H9 (cell line): ENCODE data around the gene OAS2. TPM values are rescaled to one million over a fixed set of nuclear protein-coding genes. Genes with fewer than 3 reads are reported as not detected.
"Not testable (repeated sequence)": the region's sequence is repeated elsewhere in the genome, so short reads cannot be mapped to it uniquely, and the experiment has no call there.

Experiments
- DNase-seq: peaks from one replicate; pipeline ENCODE4 v3.0.0-alpha.2; 2017
- H2AFZ ChIP-seq: one replicate; pipeline ENCODE4 v1.6.1; 2013; ENCODE audit warnings: mild to moderate bottlenecking, low read length, control low read depth, moderate library complexity
- H2AK5ac ChIP-seq: 2 replicates; pipeline ENCODE4 v1.6.1; 2013; ENCODE audit warnings: low read length, control low read depth, mixed read lengths; ENCODE audit not compliant: insufficient read length
- H2BK120ac ChIP-seq: one replicate; pipeline ENCODE4 v1.6.1; 2013; ENCODE audit warnings: low read depth, mild to moderate bottlenecking, low read length, control low read depth, inconsistent platforms; ENCODE audit not compliant: poor library complexity, severe bottlenecking
- H2BK12ac ChIP-seq: 2 replicates; pipeline ENCODE4 v1.6.1; 2013; ENCODE audit warnings: low read length, control low read depth, mixed read lengths, low read depth; ENCODE audit not compliant: insufficient read length
- H2BK15ac ChIP-seq: 2 replicates; pipeline ENCODE4 v1.6.1; 2013; ENCODE audit warnings: low read depth, low read length, control low read depth
- H2BK20ac ChIP-seq: one replicate; pipeline ENCODE4 v1.6.1; 2013; ENCODE audit warnings: low read depth, mild to moderate bottlenecking, low read length, control low read depth, inconsistent platforms; ENCODE audit not compliant: poor library complexity, severe bottlenecking
- H2BK5ac ChIP-seq: 2 replicates; pipeline ENCODE4 v1.6.1; 2013; ENCODE audit warnings: low read length, control low read depth, mixed read lengths; ENCODE audit not compliant: insufficient read length
- H3K14ac ChIP-seq: 2 replicates; pipeline ENCODE4 v1.6.1; 2013; ENCODE audit warnings: low read length, control low read depth; ENCODE audit not compliant: insufficient read depth
- H3K18ac ChIP-seq: 2 replicates; pipeline ENCODE4 v1.6.1; 2013; ENCODE audit warnings: low read depth, mild to moderate bottlenecking, mixed read lengths, low read length, control low read depth; ENCODE audit not compliant: insufficient read length
- H3K23ac ChIP-seq: 2 replicates; pipeline ENCODE4 v1.6.1; 2013; ENCODE audit warnings: low read length, control low read depth, mixed read lengths, low read depth; ENCODE audit not compliant: insufficient read length
- H3K23me2 ChIP-seq: 2 replicates; pipeline ENCODE4 v1.6.1; 2013; ENCODE audit warnings: low read depth, mild to moderate bottlenecking, mixed read lengths, low read length, control low read depth; ENCODE audit not compliant: insufficient read length, poor library complexity, severe bottlenecking
- H3K27ac ChIP-seq: 2 replicates; pipeline ENCODE4 v1.5.1; 2013; ENCODE audit warnings: low read length, control low read depth, mixed read lengths, low read depth; ENCODE audit not compliant: insufficient read length
- H3K27me3 ChIP-seq: 2 replicates; pipeline ENCODE4 v1.6.1; 2013; ENCODE audit warnings: low read length, control low read depth, inconsistent platforms; ENCODE audit not compliant: insufficient read depth
- H3K4ac ChIP-seq: 2 replicates; pipeline ENCODE4 v1.6.1; 2013; ENCODE audit warnings: low read depth, mild to moderate bottlenecking, control low read depth, inconsistent platforms, low read length, moderate library complexity
- H3K4me1 ChIP-seq: 2 replicates; pipeline ENCODE4 v1.6.1; 2013; ENCODE audit warnings: low read length, control low read depth, inconsistent platforms; ENCODE audit not compliant: insufficient read depth
- H3K4me2 ChIP-seq: 2 replicates; pipeline ENCODE4 v1.6.1; 2013; ENCODE audit warnings: low read length, control low read depth, mixed read lengths; ENCODE audit not compliant: insufficient read length, insufficient read depth
- H3K56ac ChIP-seq: 2 replicates; pipeline ENCODE4 v1.6.1; 2013; ENCODE audit warnings: low read depth, mild to moderate bottlenecking, mixed read lengths, low read length, control low read depth; ENCODE audit not compliant: insufficient read length
- H3K79me1 ChIP-seq: 2 replicates; pipeline ENCODE4 v1.6.1; 2013; ENCODE audit warnings: low read depth, mild to moderate bottlenecking, moderate library complexity, low read length, control low read depth, inconsistent platforms; ENCODE audit not compliant: insufficient read depth, poor library complexity, severe bottlenecking
- H3K79me2 ChIP-seq: 2 replicates; pipeline ENCODE4 v1.6.1; 2013; ENCODE audit warnings: low read length, control low read depth, inconsistent platforms; ENCODE audit not compliant: insufficient read depth
- H3K9ac ChIP-seq: 2 replicates; pipeline ENCODE4 v1.6.1; 2013; ENCODE audit warnings: low read length, control low read depth, mixed read lengths; ENCODE audit not compliant: insufficient read length; ENCODE audit errors: extremely low read depth
- H3K9me3 ChIP-seq: one replicate; pipeline ENCODE4 v1.6.1; 2013; ENCODE audit warnings: low read depth, low read length, inconsistent platforms; ENCODE audit not compliant: control insufficient read depth
- H3T11ph ChIP-seq: one replicate; pipeline ENCODE4 v1.6.1; 2013; ENCODE audit warnings: mild to moderate bottlenecking, low read length, control low read depth, inconsistent platforms
- H4K20me1 ChIP-seq: one replicate; pipeline ENCODE4 v1.6.1; 2013; ENCODE audit not compliant: control insufficient read depth, insufficient read length, insufficient read depth
- H4K5ac ChIP-seq: 2 replicates; pipeline ENCODE4 v1.6.1; 2013; ENCODE audit warnings: low read depth, mild to moderate bottlenecking, mixed read lengths, low read length, control low read depth; ENCODE audit not compliant: insufficient read length
- H4K8ac ChIP-seq: replicated peaks from 2 replicates; pipeline ENCODE4 v1.6.1; 2013; ENCODE audit warnings: low read length, control low read depth, mixed read lengths, low read depth; ENCODE audit not compliant: insufficient read length
- H4K91ac ChIP-seq: 2 replicates; pipeline ENCODE4 v1.6.1; 2013; ENCODE audit warnings: low read depth, mild to moderate bottlenecking, moderate library complexity, mixed read lengths, low read length, control low read depth; ENCODE audit not compliant: insufficient read length
- H3K27ac Mint-ChIP-seq, 3 experiments: 2 replicates in 2 of 3; 3 replicates in 1 of 3; pipeline ENCODE4 v1.8.0; 2020 to 2021; ENCODE audit warnings: mixed read lengths in 3 of 3, mild to moderate bottlenecking in 1 of 3, moderate library complexity in 1 of 3
- H3K27me3 Mint-ChIP-seq: 2 replicates; pipeline ENCODE4 v1.8.0; 2021; ENCODE audit warnings: low read depth, mild to moderate bottlenecking, moderate library complexity, mixed read lengths
- H3K36me3 Mint-ChIP-seq, 3 experiments: 2 replicates in 2 of 3; 3 replicates in 1 of 3; pipeline ENCODE4 v1.8.0; 2020 to 2021; ENCODE audit warnings: low read depth in 3 of 3, mixed read lengths in 3 of 3; ENCODE audit not compliant: insufficient read depth in 1 of 3
- H3K4me1 Mint-ChIP-seq, 2 experiments: 2 replicates each; pipeline ENCODE4 v1.8.0; 2020; ENCODE audit warnings: mixed read lengths in 2 of 2
- H3K4me3 Mint-ChIP-seq, 2 experiments: 2 replicates in 1 of 2; 3 replicates in 1 of 2; pipeline ENCODE4 v1.8.0; 2020 to 2021; ENCODE audit warnings: mild to moderate bottlenecking in 2 of 2, mixed read lengths in 2 of 2, moderate library complexity in 1 of 2
- H3K9me3 Mint-ChIP-seq, 2 experiments: 2 replicates in 1 of 2; 3 replicates in 1 of 2; pipeline ENCODE4 v1.8.0; 2020; ENCODE audit warnings: mild to moderate bottlenecking in 2 of 2, mixed read lengths in 2 of 2, moderate library complexity in 1 of 2
- CTCF ChIP-seq: fragments of 200-600 bp; sonication (generic); conservative IDR thresholded peaks from 3 replicates; pipeline ENCODE4 v1.8.0; 2021; ENCODE audit warnings: antibody characterized with exemption, mild to moderate bottlenecking
- WGBS: extraction: QIAGEN DNeasy Blood & Tissue Kit; methylation state at CpG from one replicate; pipeline ENCODE4 v1.1.7; 2013; ENCODE audit warnings: missing lambda C conversion rate, low lambda C conversion rate, mixed read lengths; ENCODE audit not compliant: insufficient read length; ENCODE audit errors: extremely low coverage; 5-methylcytosine and 5-hydroxymethylcytosine counted together
- total RNA-seq: library from RNA; stranded (reverse); gene quantifications from 2 replicates; pipeline ENCODE4 v1.2.1, GENCODE V29; 2021

Gene OAS2
- total RNA-seq, 1 experiment from 2014 or later, result not detected

GRCh38 chr12:112950701-112951100 lies 27.6 kb upstream of the OAS2 start:
- Histone ChIP-seq H3K79me1 (no peaks in the 10 kb centered on the region), H3K27ac (no peak overlapping the region), H3K27me3 (no peaks in the 10 kb centered on the region), H2AFZ (no peak overlapping the region), H3K56ac (no peak overlapping the region), H4K8ac (no peak overlapping the region), H2BK20ac (no peak overlapping the region), H4K5ac (no peak overlapping the region), H2AK5ac (no peak overlapping the region), H3K23ac (no peak overlapping the region), H3K9me3 (no peaks in the 10 kb centered on the region), H3K4me2 (no peak overlapping the region), H3K79me2 (no peaks in the 10 kb centered on the region), H2BK5ac (no peak overlapping the region), H3K18ac (no peak overlapping the region), H3K14ac (no peak overlapping the region), H3K23me2 (no peaks in the 10 kb centered on the region), H3T11ph (no peak overlapping the region), H2BK120ac (no peak overlapping the region), H2BK12ac (no peak overlapping the region), H2BK15ac (no peak overlapping the region), H3K4ac (no peak overlapping the region), H3K4me1 (no peaks in the 10 kb centered on the region), H4K20me1 (no peaks in the 10 kb centered on the region), H3K9ac (no peak overlapping the region), H4K91ac (no peak overlapping the region)
- Mint-ChIP-seq H3K9me3 (no peaks in the 10 kb centered on the region; a peak in 2 of 5 replicates), H3K4me1 (no peaks in the 10 kb centered on the region), H3K4me3 (no peak overlapping the region), H3K36me3 (no peaks in the 10 kb centered on the region), H3K27ac (no peak overlapping the region), H3K27me3 (peaks cover 16% of the 10 kb centered on the region)
- TF ChIP-seq CTCF, result no peak
- DNase-seq, result peak; percentile 29
- no CpG with 5 or more reads among the region's 11 CpGs for WGBS

GRCh38 chr12:112957125-112957524 lies 21.2 kb upstream of the OAS2 start:
- peaks cover 6 to 12% (median 10%) of the 10 kb centered on the region in 3 experiments; a peak in 5 of 7 replicates for H3K36me3 Mint-ChIP-seq
- H3K9me3 ChIP-seq, H3K23ac ChIP-seq, H4K5ac ChIP-seq, H3K4ac ChIP-seq, H3K4me1 Mint-ChIP-seq, H3K23me2 ChIP-seq, H2BK5ac ChIP-seq, H2AK5ac ChIP-seq, H3K79me2 ChIP-seq, H2AFZ ChIP-seq, H3K27ac Mint-ChIP-seq, H3K9ac ChIP-seq, H3K4me1 ChIP-seq, H3K27ac ChIP-seq, H2BK12ac ChIP-seq, H2BK15ac ChIP-seq, H2BK20ac ChIP-seq, H3K4me3 Mint-ChIP-seq, H3K18ac ChIP-seq, DNase-seq, H3K14ac ChIP-seq, H3K79me1 ChIP-seq, H2BK120ac ChIP-seq, H4K91ac ChIP-seq, H3K56ac ChIP-seq, H3T11ph ChIP-seq, H3K27me3 ChIP-seq, H4K8ac ChIP-seq, H4K20me1 ChIP-seq, H3K4me2 ChIP-seq: not testable (repeated sequence)
- H3K9me3 Mint-ChIP-seq, result peaks cover 23 to 31% of the 10 kb centered on the region in 2 experiments
- no CpG with 5 or more reads among the region's 4 CpGs for WGBS
- peaks cover 59% of the 10 kb centered on the region for H3K27me3 Mint-ChIP-seq
